RWPE2 (cell line): ENCODE data around the gene HINT3.

Experiments
- ATAC-seq: fragments of 200-7000 bp; cut with Tn5 transposase; 3 replicates; pipeline ENCODE4 v1.9.1; 2021; ENCODE audit warnings: low read depth
- DNase-seq: peaks from one replicate; pipeline ENCODE4 v3.0.0-alpha.2; 2020; ENCODE audit warnings: low spot score
- H3K27ac ChIP-seq: fragments of 450-650 bp; 2 replicates; pipeline ENCODE4 v1.5.1; 2017; ENCODE audit warnings: mild to moderate bottlenecking; ENCODE audit not compliant: poor library complexity, severe bottlenecking
- H3K27me3 ChIP-seq: fragments of 250-450 bp; sonication (Bioruptor Pico); 2 replicates; pipeline ENCODE4 v1.5.1; 2021; ENCODE audit warnings: mild to moderate bottlenecking, moderate library complexity; ENCODE audit not compliant: insufficient read depth, poor library complexity, severe bottlenecking
- H3K36me3 ChIP-seq: fragments of 250-450 bp; sonication (Bioruptor Pico); 2 replicates; pipeline ENCODE4 v1.5.1; 2020; ENCODE audit warnings: low read depth, mild to moderate bottlenecking, moderate library complexity
- H3K4me1 ChIP-seq: fragments of 250-450 bp; sonication (Bioruptor Pico); 2 replicates; pipeline ENCODE4 v1.5.1; 2021; ENCODE audit warnings: mild to moderate bottlenecking, moderate library complexity; ENCODE audit not compliant: insufficient read depth, poor library complexity, severe bottlenecking
- H3K4me3 ChIP-seq: fragments of 250-450 bp; sonication (Bioruptor Pico); 2 replicates; pipeline ENCODE4 v1.5.1; 2021; ENCODE audit warnings: mild to moderate bottlenecking, moderate library complexity; ENCODE audit not compliant: severe bottlenecking
- H3K9me3 ChIP-seq: fragments of 250-450 bp; sonication (Bioruptor Pico); 2 replicates; pipeline ENCODE4 v1.5.1; 2021; ENCODE audit warnings: mild to moderate bottlenecking, moderate library complexity; ENCODE audit not compliant: severe bottlenecking
- TF ChIP-seq, protein P1 (sequence below): fragments of 450-650 bp; IDR thresholded peaks from one replicate; pipeline ENCODE4 v1.5.1; 2017; ENCODE audit warnings: mild to moderate bottlenecking, moderate library complexity; ENCODE audit not compliant: poor library complexity, severe bottlenecking

Gene HINT3

DNA sequence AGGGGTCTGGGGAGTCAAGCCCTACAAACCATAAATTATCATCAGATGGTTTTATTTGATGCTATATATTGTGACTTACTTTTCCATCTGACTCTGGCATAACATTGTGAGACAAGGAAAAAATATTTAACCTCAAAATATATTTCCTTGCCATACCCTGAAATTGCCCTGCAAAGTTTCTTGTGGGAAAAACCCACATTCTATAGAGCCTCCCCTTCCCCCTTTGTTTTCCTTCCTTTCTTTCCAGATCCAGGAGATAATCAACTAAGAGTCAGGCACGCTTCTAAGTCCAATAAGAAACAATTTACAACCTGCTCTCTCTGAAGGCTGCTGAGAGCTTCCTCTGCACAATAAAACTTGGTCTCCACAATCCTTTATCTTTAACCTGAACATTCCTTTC lies 17.5 kb upstream of the HINT3 start:
- Histone ChIP-seq H3K4me1 (peaks cover 28% of the 10 kb centered on the region), H3K36me3 (no peaks in the 10 kb centered on the region), H3K9me3 (no peaks in the 10 kb centered on the region), H3K4me3 (no peak overlapping the region), H3K27me3 (no peaks in the 10 kb centered on the region), H3K27ac (no peak overlapping the region)
- ATAC-seq (no peak), DNase-seq (no peak)
- TF ChIP-seq, protein P1, sequence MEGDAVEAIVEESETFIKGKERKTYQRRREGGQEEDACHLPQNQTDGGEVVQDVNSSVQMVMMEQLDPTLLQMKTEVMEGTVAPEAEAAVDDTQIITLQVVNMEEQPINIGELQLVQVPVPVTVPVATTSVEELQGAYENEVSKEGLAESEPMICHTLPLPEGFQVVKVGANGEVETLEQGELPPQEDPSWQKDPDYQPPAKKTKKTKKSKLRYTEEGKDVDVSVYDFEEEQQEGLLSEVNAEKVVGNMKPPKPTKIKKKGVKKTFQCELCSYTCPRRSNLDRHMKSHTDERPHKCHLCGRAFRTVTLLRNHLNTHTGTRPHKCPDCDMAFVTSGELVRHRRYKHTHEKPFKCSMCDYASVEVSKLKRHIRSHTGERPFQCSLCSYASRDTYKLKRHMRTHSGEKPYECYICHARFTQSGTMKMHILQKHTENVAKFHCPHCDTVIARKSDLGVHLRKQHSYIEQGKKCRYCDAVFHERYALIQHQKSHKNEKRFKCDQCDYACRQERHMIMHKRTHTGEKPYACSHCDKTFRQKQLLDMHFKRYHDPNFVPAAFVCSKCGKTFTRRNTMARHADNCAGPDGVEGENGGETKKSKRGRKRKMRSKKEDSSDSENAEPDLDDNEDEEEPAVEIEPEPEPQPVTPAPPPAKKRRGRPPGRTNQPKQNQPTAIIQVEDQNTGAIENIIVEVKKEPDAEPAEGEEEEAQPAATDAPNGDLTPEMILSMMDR: no peak

GRCh38 chr6:125939791-125940190 lies 16.8 kb upstream of the HINT3 start:
- DNase-seq (no peak), ATAC-seq (no peak)
- peak overlapping the region; percentile 79 for H3K27ac ChIP-seq
- TF ChIP-seq, protein P1: no peak
- no peak overlapping the region for H3K4me3 ChIP-seq
- peaks cover 36% of the 10 kb centered on the region for H3K4me1 ChIP-seq
- no peaks in the 10 kb centered on the region for H3K27me3 ChIP-seq
- no peaks in the 10 kb centered on the region for H3K36me3 ChIP-seq
- no peaks in the 10 kb centered on the region for H3K9me3 ChIP-seq

DNA sequence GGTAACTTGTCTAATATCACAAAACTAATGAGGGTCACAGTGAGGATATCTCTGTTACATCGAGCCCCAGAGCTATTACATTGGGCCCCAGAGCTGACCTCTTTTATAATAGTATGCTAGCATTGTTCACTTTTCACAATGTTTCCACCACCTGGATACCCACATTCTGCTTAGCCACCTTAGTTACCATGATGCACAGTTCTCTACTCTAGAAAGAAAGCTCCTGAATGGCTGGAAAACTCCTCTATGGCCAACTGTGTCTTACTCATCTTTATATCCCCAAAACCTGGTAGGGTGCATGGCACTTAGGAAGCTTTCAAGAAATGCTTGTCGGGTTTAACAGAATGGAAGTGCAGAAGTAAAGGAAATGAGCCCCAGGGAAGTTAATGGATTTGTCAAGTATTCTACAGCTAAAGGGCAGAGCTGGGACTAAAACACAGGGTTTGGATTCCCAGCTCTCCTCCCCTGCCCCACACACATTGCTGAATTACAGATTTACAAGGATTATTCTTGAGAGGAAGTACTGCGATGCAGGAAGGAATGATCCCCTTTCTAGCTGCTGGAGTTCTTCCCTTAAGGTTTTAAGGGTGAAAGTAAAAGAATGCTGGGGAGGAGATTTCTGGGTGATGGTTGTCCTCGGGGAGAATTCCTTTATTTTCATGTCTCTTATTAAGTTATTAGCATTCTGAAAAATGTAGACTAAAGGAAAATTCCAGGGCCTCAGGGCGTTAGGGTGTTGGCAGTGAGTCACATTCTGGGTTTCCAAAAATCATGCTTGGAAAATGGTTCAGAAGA lies 16.1 kb upstream of the HINT3 start:
- Histone ChIP-seq H3K36me3 (no peaks in the 10 kb centered on the region), H3K4me3 (no peak overlapping the region), H3K9me3 (no peaks in the 10 kb centered on the region), H3K27me3 (no peaks in the 10 kb centered on the region), H3K27ac (peak overlapping the region; percentile 79), H3K4me1 (peaks cover 42% of the 10 kb centered on the region)
- peak; percentile 53 for ATAC-seq
- DNase-seq: no peak
- TF ChIP-seq, protein P1: no peak

DNA sequence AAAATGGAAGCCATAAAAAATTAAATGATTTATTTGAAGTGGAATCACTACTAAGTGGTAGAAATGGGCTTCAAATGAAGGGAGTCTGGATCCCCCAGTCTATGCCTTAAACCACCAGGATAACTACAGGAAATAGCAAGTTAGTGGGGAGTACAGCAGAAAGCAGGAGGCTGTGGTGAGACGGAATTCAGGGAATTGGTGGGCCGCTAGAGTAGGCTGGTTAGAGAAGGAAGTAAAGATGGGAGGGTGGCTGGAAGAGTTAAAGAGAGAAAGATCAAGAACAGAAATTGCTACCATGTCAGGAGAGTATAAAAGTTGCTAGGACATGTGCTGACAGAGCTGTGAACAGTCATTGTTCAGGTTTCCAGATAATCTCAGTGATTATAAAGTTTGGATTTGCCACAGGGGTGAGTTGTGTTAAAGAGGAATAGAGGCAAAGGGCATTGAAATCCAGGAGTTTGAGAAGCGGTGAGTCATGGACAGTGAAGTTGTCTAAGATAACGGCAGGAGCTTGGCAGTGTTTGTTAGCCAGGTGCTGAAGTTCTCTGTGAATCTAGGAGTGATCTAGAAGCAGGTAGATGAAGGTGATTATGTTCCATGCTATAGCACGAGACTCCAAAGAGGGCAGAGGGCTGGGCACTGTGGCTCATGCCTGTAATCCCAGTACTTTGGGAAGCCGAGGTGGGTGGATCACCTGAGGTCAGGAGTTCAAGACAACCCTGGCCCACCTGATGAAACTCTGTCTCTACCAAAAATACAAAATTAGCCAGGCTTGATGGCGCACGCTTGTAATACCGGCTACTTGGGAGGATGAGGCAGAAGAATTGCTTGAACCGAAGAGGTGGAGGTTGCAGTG lies 13.7 kb upstream of the HINT3 start:
- Histone ChIP-seq H3K36me3 (no peaks in the 10 kb centered on the region), H3K4me1 (peaks cover 67% of the 10 kb centered on the region), H3K27ac (peak overlapping the region; percentile 79), H3K4me3 (no peak overlapping the region), H3K9me3 (no peaks in the 10 kb centered on the region), H3K27me3 (no peaks in the 10 kb centered on the region)
- DNase-seq (no peak), ATAC-seq (peak; percentile 66)
- TF ChIP-seq, protein P1: no peak
